Esophagus squamous epithelium (tissue), 4 donors: ENCODE results near the gene MYZAP.

Source experiments
- POLR2A ChIP-seq, 4 donors: fragments of 450-650 bp; IDR thresholded peaks; one replicate each; pipeline ENCODE4 v1.6.1; 2017; ENCODE audit warnings: antibody characterized with exemption in 4 of 4, mild to moderate bottlenecking in 4 of 4, moderate library complexity in 3 of 4
- TF ChIP-seq, protein P1 (sequence below), 6 experiments: fragments of 450-650 bp in 4 of 6; fragments of 200-600 bp in 2 of 6; sonication (generic) in 2 of 6; IDR thresholded peaks; one replicate each; pipeline ENCODE4 v1.5.1; 2016 to 2019; ENCODE audit warnings: antibody characterized with exemption in 6 of 6, mild to moderate bottlenecking in 4 of 6, moderate library complexity in 4 of 6

GRCh38 chr15:57637846-57638245, 46.1 kb downstream of the MYZAP start:
- TF ChIP-seq, protein P1, sequence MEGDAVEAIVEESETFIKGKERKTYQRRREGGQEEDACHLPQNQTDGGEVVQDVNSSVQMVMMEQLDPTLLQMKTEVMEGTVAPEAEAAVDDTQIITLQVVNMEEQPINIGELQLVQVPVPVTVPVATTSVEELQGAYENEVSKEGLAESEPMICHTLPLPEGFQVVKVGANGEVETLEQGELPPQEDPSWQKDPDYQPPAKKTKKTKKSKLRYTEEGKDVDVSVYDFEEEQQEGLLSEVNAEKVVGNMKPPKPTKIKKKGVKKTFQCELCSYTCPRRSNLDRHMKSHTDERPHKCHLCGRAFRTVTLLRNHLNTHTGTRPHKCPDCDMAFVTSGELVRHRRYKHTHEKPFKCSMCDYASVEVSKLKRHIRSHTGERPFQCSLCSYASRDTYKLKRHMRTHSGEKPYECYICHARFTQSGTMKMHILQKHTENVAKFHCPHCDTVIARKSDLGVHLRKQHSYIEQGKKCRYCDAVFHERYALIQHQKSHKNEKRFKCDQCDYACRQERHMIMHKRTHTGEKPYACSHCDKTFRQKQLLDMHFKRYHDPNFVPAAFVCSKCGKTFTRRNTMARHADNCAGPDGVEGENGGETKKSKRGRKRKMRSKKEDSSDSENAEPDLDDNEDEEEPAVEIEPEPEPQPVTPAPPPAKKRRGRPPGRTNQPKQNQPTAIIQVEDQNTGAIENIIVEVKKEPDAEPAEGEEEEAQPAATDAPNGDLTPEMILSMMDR (IDR thresholded peaks at IDR 0.05), result no peak
- TF ChIP-seq POLR2A (IDR thresholded peaks at IDR 0.05), result no peak
